Spleen (tissue), 11 donors: ENCODE results near the gene PLCH2. TPM values are rescaled to one million over a fixed set of nuclear protein-coding genes. Genes with fewer than 3 reads are reported as not detected.

Experiments
- DNase-seq: peaks from one replicate; pipeline ENCODE4 v3.0.0-alpha.2; 2020
- H3K27ac ChIP-seq, 8 donors: fragments of 200-600 bp; sonication (generic) in 7 of 8; 1 replicate in 4 of 8; 2 replicates in 4 of 8; pipeline versions ENCODE4 v1.5.0 to v1.8.0; 2016 to 2021; ENCODE audit warnings: inconsistent platforms in 4 of 8, mild to moderate bottlenecking in 4 of 8, moderate library complexity in 1 of 8
- H3K27me3 ChIP-seq, 7 donors: fragments of 200-600 bp; sonication (generic) in 6 of 7; replicated peaks in 1 of 7; 1 replicate in 4 of 7; 2 replicates in 3 of 7; pipeline versions ENCODE4 v1.5.0 to v1.8.0; 2016 to 2021; ENCODE audit warnings: inconsistent platforms in 3 of 7, mild to moderate bottlenecking in 1 of 7
- H3K36me3 ChIP-seq, 6 donors: fragments of 200-600 bp; sonication (generic) in 5 of 6; 1 replicate in 4 of 6; 2 replicates in 2 of 6; pipeline versions ENCODE4 v1.5.0 to v1.8.0; 2016 to 2021; ENCODE audit warnings: inconsistent platforms in 2 of 6
- H3K4me1 ChIP-seq, 6 donors: fragments of 200-600 bp; sonication (generic) in 5 of 6; 1 replicate in 3 of 6; 2 replicates in 3 of 6; pipeline versions ENCODE4 v1.5.0 to v1.8.0; 2016 to 2021; ENCODE audit warnings: inconsistent platforms in 3 of 6
- H3K4me3 ChIP-seq, 8 donors: fragments of 200-600 bp; sonication (generic) in 7 of 8; 1 replicate in 4 of 8; 2 replicates in 4 of 8; pipeline versions ENCODE4 v1.5.0 to v1.8.0; 2016 to 2021; ENCODE audit warnings: inconsistent platforms in 4 of 8, mild to moderate bottlenecking in 4 of 8, moderate library complexity in 2 of 8
- H3K9me3 ChIP-seq, 8 donors: fragments of 200-600 bp; sonication (generic) in 7 of 8; 1 replicate in 4 of 8; 2 replicates in 4 of 8; pipeline versions ENCODE4 v1.5.0 to v1.8.0; 2016 to 2021; ENCODE audit warnings: inconsistent platforms in 4 of 8
- POLR2A ChIP-seq, 3 donors: fragments of 450-650 bp; IDR thresholded peaks; one replicate each; pipeline ENCODE4 v1.5.1; 2017; ENCODE audit warnings: antibody characterized with exemption in 3 of 3, mild to moderate bottlenecking in 1 of 3
- POLR2AphosphoS5 ChIP-seq, 3 donors: sonication (generic); formaldehyde crosslinking; IDR thresholded peaks; one replicate each; pipeline ENCODE4 v1.5.1; 2017; ENCODE audit warnings: antibody characterized with exemption in 3 of 3
- WGBS, 5 donors: extraction: QIAGEN DNeasy Blood & Tissue Kit in 3 of 5; methylation state at CpG; one replicate each; pipeline versions ENCODE4 v1.1.5 to v1.1.7; 2013 to 2018; 5-methylcytosine and 5-hydroxymethylcytosine counted together
- intact Hi-C: fragments of 100-400 bp; cut with DNase I; formaldehyde crosslinking; loops from one replicate; pipeline ENCODE4 v1.15.0; 2023; ENCODE audit warnings: low total_unique reads
- polyA plus RNA-seq, 3 donors: library from polyadenylated mRNA; stranded (reverse); fragments of 200-250 nt; gene quantifications; one replicate each; pipeline ENCODE4 v1.2.1, GENCODE V29; 2013
- total RNA-seq, 7 donors: library from RNA; depleted of rRNA in 3 of 7; stranded (reverse); fragments of >200 nt in 3 of 7; fragmentation: NEBNext Ultra II Directional in 4 of 7; extraction: Animal tissue kit (Norgen Biotek cat#: 25700) in 4 of 7; gene quantifications; one replicate each; pipeline versions ENCODE4 v1.1.0 to v1.2.1, GENCODE V29; 2016 to 2021
- TF ChIP-seq, protein P1 (sequence below), 11 experiments: fragments of 200-600 bp in 7 of 11; fragments of 450-650 bp in 4 of 11; sonication (generic) in 4 of 11; IDR thresholded peaks in 8 of 11; conservative IDR thresholded peaks in 3 of 11; 1 replicate in 7 of 11; 2 replicates in 4 of 11; pipeline versions ENCODE4 v1.4.0 to v1.8.0; 2016 to 2021; ENCODE audit warnings: antibody characterized with exemption in 11 of 11, inconsistent platforms in 4 of 11, mild to moderate bottlenecking in 1 of 11
- donor health status: healthy with polysubstance abuse.
- donor health status: DM: no; HTN: no; CAD: no; lungs with moderate emphysema.
- donor health status: DM: no; HTN: no; CAD: no.
- donor health status: Bipolar disorder and iron deficiency.
- donor health status: healthy.
- donor health status: DM: no; HTN: no; CAD: no.
- donor health status: DM: yes; HTN: yes; CAD: no.

PLCH2 gene
- total and polyA plus RNA-seq, 10 donors, result 2.2 to 21.0 (median 8.9) TPM

DNA sequence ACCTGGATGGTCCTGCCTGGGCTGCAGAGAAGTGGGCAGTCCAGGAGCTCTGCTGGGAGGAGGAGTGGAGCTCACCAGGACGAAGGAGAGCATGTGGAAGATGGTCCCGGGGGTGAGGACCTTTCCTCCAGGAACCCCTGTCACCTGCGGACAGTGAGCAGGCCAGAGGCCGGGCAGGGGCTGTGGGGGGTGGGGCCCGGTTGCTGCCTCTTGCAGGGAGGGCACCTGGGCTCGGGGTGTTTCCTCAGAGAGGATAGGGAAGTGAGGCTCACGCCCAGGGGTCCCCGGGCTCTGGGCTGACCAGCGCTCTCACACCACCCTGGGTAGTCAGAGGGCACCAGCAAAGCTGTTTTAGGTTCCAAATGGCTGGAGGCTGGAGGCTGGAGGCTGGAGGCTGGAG, 41.0 kb upstream of the PLCH2 start:
- H3K27ac ChIP-seq, result no peak overlapping the region
- intact Hi-C loops, result no loop called here
- H3K4me3 ChIP-seq, result no peak overlapping the region
- peaks cover 0 to 92% (median 10%) of the 10 kb centered on the region in 7 donors for H3K27me3 ChIP-seq
- DNase-seq, result no peak
- no peaks in the 10 kb centered on the region for H3K4me1 ChIP-seq
- H3K36me3 ChIP-seq, result no peaks in the 10 kb centered on the region
- WGBS, 5 donors, result 43 to 74% (median 65%) methylated on average over 6 to 9 of the region's 9 CpGs
- TF ChIP-seq, protein P1, sequence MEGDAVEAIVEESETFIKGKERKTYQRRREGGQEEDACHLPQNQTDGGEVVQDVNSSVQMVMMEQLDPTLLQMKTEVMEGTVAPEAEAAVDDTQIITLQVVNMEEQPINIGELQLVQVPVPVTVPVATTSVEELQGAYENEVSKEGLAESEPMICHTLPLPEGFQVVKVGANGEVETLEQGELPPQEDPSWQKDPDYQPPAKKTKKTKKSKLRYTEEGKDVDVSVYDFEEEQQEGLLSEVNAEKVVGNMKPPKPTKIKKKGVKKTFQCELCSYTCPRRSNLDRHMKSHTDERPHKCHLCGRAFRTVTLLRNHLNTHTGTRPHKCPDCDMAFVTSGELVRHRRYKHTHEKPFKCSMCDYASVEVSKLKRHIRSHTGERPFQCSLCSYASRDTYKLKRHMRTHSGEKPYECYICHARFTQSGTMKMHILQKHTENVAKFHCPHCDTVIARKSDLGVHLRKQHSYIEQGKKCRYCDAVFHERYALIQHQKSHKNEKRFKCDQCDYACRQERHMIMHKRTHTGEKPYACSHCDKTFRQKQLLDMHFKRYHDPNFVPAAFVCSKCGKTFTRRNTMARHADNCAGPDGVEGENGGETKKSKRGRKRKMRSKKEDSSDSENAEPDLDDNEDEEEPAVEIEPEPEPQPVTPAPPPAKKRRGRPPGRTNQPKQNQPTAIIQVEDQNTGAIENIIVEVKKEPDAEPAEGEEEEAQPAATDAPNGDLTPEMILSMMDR (IDR thresholded peaks at IDR 0.05 in 8 of 11, conservative IDR thresholded peaks at IDR 0.05 in 3 of 11), result no peak
- no peak for TF ChIP-seq POLR2AphosphoS5 (IDR thresholded peaks at IDR 0.05)
- no peak for TF ChIP-seq POLR2A (IDR thresholded peaks at IDR 0.05)
- peaks cover 0 to 4% (median 1%) of the 10 kb centered on the region in 8 donors for H3K9me3 ChIP-seq

DNA sequence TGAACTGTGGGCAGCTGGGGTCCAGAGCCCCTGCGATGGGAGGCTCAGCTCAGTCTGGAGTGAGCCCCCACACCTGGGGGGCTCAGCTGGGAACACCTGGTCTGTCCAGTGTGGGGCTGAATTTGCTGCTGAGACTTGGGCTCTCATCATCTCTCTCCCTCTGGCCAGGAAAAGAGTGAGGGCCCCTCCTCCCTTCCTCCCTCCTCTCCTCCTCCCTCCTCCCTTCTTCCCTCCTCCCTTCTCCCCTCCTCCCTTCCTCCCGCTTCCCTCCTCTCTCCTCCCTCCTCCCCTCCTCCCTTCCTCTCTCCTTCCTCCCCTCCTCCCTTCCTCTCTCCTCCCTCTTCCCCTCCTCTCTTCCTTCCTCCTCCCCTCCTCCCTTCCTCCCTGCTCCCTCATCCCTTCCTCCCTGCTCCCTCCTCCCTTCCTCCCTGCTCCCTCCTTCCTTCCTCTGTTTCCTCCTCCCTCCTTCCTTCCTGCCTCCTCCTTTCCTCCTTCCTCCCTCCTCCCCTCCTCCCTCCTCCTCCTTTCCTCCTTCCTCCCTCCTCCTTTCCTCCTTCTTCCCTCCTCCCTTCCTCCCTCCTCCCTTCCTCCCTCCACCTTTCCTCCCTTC, 40.2 kb upstream of the PLCH2 start:
- H3K9me3 ChIP-seq, result no peaks in the 10 kb centered on the region
- H3K4me3 ChIP-seq, result no peak overlapping the region
- no peak for DNase-seq
- H3K4me1 ChIP-seq, result no peaks in the 10 kb centered on the region
- H3K36me3 ChIP-seq, result no peaks in the 10 kb centered on the region
- peaks cover 0 to 91% (median 10%) of the 10 kb centered on the region in 7 donors for H3K27me3 ChIP-seq
- WGBS, 5 donors, result 62 to 88% (median 69%) methylated on average over 1 to 2 of the region's 2 CpGs
- TF ChIP-seq POLR2A (IDR thresholded peaks at IDR 0.05), result no peak
- no peak for TF ChIP-seq POLR2AphosphoS5 (IDR thresholded peaks at IDR 0.05)
- TF ChIP-seq, protein P1 (IDR thresholded peaks at IDR 0.05 in 8 of 11, conservative IDR thresholded peaks at IDR 0.05 in 3 of 11), result no peak
- intact Hi-C loops, result no loop called here
- no peak overlapping the region for H3K27ac ChIP-seq

DNA sequence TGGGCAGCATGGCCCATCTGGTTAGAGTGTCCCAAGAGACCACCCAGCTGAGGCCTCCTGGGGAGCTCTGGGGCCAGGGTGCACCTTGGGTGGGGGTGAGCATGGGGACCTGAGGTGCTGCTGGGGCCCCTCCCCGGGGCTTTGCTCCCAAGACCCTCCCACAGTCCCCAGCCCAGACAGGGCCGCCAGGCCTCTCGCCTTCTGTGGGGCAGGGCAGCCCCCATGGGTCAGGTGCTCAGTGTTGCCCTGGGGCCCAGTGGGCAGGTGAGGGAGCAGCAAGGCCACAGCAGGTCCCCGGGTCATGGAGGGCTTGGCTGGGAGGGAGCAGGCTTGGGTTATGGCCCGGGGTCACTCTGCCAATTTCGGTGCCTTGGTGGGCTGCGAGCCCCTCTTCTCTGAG, 39.2 kb upstream of the PLCH2 start:
- no peaks in the 10 kb centered on the region for H3K36me3 ChIP-seq
- H3K9me3 ChIP-seq, result no peaks in the 10 kb centered on the region
- H3K4me3 ChIP-seq, result no peak overlapping the region
- H3K27ac ChIP-seq, result no peak overlapping the region
- no peak for DNase-seq
- H3K4me1 ChIP-seq, result no peaks in the 10 kb centered on the region
- intact Hi-C loops, result no loop called here
- peaks cover 0 to 91% (median 17%) of the 10 kb centered on the region in 7 donors for H3K27me3 ChIP-seq
- no peak for TF ChIP-seq POLR2AphosphoS5 (IDR thresholded peaks at IDR 0.05)
- TF ChIP-seq, protein P1 (IDR thresholded peaks at IDR 0.05 in 8 of 11, conservative IDR thresholded peaks at IDR 0.05 in 3 of 11), result no peak
- TF ChIP-seq POLR2A (IDR thresholded peaks at IDR 0.05), result no peak
- WGBS, 5 donors, result 71 to 88% (median 85%) methylated on average over 1 to 7 of the region's 7 CpGs

DNA sequence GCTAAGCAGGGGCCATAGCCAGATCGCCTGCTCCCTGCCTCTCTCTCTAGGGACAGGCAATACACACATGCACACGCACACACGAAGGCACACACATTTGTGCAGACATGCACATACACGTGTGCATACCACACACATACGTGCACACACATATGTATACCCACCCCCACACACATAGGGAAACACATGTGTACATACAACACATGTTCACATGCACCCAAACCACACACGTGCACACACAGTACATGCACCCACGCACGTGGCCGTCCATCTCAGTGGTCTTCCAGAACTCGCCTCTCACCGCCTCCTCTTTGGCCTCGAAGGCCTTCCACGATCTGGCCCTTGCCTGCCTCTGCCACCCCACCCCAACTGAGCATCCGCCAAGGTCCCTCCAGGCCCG, 38.5 kb upstream of the PLCH2 start:
- TF ChIP-seq, protein P1 (IDR thresholded peaks at IDR 0.05 in 8 of 11, conservative IDR thresholded peaks at IDR 0.05 in 3 of 11), result no peak
- Histone ChIP-seq H3K9me3 (no peaks in the 10 kb centered on the region), H3K27ac (no peak overlapping the region), H3K36me3 (no peaks in the 10 kb centered on the region), H3K4me1 (peaks cover 0 to under 1% (median 0%) of the 10 kb centered on the region in 6 donors), H3K27me3 (peaks cover 0 to 91% (median 19%) of the 10 kb centered on the region in 7 donors), H3K4me3 (no peak overlapping the region)
- 81 to 93% (median 87%) methylated on average over 15 of the region's 15 CpGs for WGBS, 5 donors
- DNase-seq, result no peak
- intact Hi-C loops, result no loop called here
